Panc1 (cell line): ENCODE results near the gene NT5C.

Experiments
- POLR2AphosphoS5 ChIP-seq: IDR thresholded peaks from 2 replicates; pipeline ENCODE4 v1.6.1; 2012; ENCODE audit warnings: mild to moderate bottlenecking, low read depth, low read length, moderate library complexity
- TCF7L2 ChIP-seq: IDR thresholded peaks from 2 replicates; pipeline ENCODE4 v1.6.1; 2011; ENCODE audit warnings: mild to moderate bottlenecking, low read depth, low read length, inconsistent platforms
- TF ChIP-seq, protein P1 (sequence below): fragments of 450-650 bp; IDR thresholded peaks from 2 replicates; pipeline ENCODE4 v1.5.1; 2017; ENCODE audit warnings: mild to moderate bottlenecking
- TF ChIP-seq, protein P2 (sequence below), 2 experiments: IDR thresholded peaks; 2 replicates each; pipeline ENCODE4 v1.6.1; 2011 to 2012; ENCODE audit warnings: low read depth in 2 of 2, control low read depth in 1 of 2, low read length in 1 of 2, mild to moderate bottlenecking in 1 of 2, moderate library complexity in 1 of 2; ENCODE audit not compliant: insufficient read depth in 1 of 2

DNA sequence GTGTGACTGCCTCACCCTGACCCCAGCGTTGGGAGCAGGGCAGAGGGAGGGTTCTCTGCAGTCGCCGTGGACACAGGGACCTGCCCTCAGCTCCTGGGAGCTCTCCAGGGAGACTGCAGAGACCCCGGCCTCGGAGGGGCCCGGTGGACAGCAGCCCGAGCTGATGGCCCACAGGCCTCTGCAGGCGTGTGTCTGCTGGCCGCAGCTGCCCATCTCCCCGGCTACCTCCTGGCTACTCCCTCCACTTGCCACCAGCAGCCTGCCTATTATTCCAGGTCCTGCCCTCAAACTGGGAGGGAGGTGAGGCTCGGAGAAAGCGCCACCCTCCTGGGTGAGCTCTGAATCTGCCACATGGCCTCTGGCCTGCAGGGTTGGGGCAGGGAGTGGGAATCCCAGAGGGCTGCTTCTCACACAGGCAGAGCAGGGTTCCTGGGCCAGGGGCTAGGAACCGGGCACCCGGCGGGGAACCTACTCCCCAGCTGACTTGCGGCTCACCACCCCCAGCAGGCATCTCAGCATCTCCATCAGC lies 36.6 kb downstream of the NT5C start:
- TF ChIP-seq, protein P1, sequence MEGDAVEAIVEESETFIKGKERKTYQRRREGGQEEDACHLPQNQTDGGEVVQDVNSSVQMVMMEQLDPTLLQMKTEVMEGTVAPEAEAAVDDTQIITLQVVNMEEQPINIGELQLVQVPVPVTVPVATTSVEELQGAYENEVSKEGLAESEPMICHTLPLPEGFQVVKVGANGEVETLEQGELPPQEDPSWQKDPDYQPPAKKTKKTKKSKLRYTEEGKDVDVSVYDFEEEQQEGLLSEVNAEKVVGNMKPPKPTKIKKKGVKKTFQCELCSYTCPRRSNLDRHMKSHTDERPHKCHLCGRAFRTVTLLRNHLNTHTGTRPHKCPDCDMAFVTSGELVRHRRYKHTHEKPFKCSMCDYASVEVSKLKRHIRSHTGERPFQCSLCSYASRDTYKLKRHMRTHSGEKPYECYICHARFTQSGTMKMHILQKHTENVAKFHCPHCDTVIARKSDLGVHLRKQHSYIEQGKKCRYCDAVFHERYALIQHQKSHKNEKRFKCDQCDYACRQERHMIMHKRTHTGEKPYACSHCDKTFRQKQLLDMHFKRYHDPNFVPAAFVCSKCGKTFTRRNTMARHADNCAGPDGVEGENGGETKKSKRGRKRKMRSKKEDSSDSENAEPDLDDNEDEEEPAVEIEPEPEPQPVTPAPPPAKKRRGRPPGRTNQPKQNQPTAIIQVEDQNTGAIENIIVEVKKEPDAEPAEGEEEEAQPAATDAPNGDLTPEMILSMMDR, result no peak
- TF ChIP-seq POLR2AphosphoS5, result no peak
- TF ChIP-seq TCF7L2, result no peak
- TF ChIP-seq, protein P2, sequence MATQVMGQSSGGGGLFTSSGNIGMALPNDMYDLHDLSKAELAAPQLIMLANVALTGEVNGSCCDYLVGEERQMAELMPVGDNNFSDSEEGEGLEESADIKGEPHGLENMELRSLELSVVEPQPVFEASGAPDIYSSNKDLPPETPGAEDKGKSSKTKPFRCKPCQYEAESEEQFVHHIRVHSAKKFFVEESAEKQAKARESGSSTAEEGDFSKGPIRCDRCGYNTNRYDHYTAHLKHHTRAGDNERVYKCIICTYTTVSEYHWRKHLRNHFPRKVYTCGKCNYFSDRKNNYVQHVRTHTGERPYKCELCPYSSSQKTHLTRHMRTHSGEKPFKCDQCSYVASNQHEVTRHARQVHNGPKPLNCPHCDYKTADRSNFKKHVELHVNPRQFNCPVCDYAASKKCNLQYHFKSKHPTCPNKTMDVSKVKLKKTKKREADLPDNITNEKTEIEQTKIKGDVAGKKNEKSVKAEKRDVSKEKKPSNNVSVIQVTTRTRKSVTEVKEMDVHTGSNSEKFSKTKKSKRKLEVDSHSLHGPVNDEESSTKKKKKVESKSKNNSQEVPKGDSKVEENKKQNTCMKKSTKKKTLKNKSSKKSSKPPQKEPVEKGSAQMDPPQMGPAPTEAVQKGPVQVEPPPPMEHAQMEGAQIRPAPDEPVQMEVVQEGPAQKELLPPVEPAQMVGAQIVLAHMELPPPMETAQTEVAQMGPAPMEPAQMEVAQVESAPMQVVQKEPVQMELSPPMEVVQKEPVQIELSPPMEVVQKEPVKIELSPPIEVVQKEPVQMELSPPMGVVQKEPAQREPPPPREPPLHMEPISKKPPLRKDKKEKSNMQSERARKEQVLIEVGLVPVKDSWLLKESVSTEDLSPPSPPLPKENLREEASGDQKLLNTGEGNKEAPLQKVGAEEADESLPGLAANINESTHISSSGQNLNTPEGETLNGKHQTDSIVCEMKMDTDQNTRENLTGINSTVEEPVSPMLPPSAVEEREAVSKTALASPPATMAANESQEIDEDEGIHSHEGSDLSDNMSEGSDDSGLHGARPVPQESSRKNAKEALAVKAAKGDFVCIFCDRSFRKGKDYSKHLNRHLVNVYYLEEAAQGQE (IDR thresholded peaks at IDR 0.05; ENCODE audit: insufficient read depth in 1 of 2, low read depth in 2 of 2, low read length in 1 of 2), result no peak
